HG03159 (cell line): ENCODE data around the gene CHD6.

Experiments used
- ATAC-seq: cut with Tn5 transposase; IDR thresholded peaks from one replicate; pipeline ENCODE4 v1.9.1; 2021; ENCODE audit warnings: mild to moderate bottlenecking, moderate library complexity; ENCODE audit not compliant: unreplicated experiment

CHD6 gene

DNA sequence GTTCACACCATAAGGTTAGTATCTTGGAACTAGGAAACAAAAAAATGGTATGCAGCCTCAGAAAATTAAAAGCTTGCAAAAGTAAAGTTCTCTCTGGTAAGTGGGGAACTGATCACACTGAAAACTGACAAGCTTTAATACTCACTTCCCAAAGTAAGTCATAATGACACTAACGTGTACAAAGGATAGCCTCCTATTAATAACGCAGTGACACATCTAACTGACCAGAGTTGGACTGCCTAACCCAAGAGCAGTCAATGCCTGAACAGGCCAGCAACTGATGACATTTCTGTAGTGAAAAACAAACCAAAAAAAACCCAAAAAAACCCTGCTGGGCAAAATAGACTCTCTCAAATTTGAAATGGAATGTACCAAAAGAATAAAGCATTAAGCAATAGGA is 30.7 kb downstream of the CHD6 start:
- ATAC-seq = no peak

- no peak for ATAC-seq
Measured at GRCh38 chr20:41586772-41587171, 31.4 kb downstream of the CHD6 start.

GRCh38 chr20:41580350-41580749 is 37.8 kb downstream of the CHD6 start:
- no peak for ATAC-seq

DNA sequence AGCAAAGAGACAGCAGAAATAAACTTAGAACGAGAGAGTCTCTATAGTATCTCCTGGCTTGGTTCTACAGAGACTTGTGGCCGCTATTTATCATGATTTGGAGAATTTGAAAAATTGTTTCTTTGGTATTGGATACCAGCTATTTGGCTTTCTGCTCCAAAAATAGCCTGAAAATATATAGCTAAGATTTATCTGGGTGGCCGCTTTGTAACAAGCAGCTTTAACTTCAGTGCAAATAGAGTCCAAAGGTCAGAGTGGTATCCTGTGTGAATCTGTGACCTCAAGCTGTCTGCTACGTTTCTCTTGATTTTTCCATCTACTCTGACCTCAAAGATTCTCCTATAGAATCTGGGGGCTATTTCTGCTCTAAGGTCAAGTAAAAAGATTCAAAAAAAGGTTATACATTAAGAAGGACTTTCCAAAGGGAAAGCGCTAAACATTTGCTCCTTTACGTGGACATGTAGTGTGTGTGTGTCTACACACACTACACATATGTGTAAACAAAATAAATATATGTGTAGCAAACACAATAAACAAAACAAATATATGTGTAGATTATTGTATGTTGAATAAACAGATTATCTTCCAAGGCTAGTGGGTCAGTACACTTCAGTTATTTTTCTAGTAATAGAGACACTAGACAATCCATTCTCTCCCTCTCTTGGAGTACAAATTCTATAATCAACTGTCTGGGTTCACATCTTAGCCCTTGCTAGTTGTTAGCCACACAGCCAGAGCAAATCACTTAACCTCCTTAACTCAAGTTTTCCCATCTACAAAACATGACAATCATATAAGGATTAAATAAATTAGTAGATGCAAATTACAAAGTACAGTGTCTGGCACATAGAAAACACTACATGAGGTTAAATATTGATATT is 40.8 kb downstream of the CHD6 start:
- no peak for ATAC-seq

DNA sequence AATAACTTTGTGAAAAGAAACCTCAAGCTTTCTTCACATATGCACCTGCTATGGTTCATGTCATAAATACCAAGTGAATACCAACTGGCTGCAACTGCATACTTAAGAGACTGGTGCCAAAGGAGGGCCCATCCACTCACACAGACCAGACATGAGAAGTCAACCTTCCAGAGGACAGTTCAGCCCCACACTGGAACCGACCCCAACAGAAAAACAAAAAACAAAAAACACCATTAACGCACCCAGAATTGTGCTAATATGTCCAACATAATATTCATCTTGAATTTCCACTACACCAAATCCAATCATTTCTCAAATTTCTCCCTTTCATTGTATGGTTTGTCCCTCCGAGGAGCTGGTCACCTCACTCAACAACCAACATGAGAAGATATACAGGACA is 42.8 kb downstream of the CHD6 start:
- no peak for ATAC-seq

DNA sequence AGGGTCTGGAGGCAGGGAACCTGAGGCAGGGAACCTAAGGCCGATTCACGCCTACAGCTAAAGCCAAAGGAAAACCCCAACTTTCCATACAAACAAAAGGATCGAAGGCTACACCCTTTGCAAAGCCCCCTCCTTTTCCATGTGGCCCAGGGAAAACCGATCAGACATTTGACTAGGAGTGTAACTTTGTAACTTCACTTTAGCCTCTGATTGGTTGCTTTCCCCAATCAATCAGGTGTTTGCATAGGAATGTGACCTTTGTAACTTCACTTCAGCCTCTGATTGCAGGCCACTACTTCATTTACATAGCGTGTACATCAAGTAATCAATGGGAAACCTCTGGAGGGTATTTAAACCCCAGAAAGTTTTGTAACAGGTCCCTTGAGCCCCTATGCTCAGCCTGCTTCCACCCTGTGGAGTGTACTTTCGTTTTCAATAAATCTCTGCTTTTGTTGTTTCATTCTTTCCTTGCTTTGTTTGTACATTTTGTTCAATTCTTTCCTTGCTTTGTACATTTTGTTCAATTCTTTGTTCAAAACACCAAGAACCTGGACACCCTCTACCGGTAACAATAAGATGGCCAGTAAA is 43.3 kb downstream of the CHD6 start:
- no peak for ATAC-seq

DNA sequence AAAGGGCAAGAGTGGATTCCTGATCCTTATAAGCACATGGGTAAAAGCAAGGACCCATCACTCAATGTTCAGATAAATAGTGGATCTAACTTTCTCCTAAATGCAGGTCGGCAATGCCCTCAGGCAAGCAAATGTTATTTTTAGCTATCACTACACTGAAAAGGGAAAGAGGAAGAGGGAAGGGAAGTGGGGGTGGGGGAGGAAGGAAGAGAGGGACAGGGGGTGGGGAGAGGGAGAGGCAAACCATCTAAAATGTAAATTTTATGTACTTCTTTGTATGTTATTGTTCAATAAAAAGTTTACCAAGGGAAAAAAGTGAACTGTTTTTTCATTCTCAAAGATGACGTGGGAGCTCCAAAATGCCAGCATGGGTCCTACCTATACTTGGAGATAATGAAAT is 44.2 kb downstream of the CHD6 start:
- ATAC-seq = no peak

DNA sequence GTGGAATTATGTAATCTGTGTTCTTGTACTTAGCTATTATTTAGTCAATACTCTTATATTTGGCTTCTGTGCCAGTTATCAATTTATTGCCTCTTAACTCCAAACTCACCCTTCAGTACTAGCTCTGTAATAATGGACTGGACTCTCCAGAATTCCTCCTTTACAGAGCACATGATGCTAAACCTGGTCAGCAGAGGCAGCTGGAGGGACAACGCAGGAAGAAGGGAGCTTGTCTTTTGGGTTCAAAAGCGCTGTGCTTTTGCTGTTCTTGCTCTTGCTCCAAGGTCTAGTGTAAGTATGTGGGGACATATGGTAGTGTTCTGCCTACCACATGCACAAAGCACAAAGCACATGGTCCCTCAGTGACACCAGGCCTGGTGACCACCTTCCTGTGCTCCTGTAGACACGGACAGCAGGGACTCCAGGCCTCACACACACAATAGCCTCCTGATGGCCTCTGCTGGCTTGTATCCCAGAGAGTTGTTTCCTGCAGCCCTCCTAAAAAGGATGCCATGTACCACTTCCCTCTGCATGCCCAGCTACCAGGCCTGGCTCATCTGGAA is 46.1 kb downstream of the CHD6 start:
- no peak for ATAC-seq

DNA sequence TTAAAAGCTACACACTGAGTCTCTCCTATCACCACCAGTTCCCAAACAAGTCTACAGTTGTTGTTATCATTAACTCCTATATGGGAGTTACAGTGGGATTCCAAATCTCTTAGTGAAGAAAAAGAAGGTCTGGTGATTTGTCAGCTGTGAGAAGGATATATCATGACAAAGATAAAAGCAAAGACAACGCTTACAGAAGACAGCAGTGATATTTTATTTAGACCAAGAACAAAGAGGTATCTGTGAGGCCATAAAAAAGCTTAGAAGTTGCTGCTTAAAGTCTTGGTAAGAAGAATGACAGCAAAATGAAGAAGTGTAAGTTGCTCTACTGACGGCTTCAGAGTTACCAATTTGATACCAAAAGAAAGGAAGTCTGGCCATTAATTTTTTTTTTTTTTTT is 47.2 kb downstream of the CHD6 start:
- no peak for ATAC-seq

DNA sequence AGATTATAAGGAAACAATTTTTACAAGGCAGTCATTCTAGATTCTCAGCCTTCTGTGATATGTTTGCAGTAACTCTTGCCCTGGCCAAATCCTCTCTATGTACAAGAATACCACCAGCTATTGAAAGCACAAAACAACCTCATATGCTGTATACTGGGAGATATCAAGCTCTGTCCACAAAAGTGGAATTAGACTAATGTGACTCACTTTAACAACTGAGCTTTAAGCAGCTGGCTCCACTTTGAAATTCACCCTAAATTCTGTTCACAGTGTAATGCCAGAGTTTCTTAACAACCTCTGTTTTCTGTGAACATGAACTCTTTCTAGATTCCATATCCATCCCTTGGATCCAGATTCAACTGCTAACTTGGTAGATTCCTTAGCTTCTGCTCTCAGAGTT is 47.6 kb downstream of the CHD6 start:
- no peak for ATAC-seq

DNA sequence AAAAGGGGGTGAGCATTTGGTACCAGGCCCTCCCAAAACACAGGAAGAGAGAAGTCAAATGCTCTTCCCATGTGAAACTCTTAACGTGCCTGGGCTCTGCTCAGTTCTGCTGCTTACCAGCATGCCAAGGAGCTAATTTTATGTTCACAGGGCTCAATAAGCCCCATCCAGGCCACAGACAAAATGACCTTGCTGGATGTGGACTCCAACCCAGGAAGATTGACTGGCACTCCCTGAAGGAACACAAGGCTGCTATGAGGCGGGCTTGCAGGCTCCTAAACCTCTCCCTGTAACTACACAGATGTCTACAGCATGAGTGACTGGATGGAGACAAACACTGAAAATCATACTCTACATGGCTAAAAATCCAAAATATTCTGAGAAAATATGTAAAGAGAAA is 50.6 kb downstream of the CHD6 start:
- ATAC-seq = no peak

DNA sequence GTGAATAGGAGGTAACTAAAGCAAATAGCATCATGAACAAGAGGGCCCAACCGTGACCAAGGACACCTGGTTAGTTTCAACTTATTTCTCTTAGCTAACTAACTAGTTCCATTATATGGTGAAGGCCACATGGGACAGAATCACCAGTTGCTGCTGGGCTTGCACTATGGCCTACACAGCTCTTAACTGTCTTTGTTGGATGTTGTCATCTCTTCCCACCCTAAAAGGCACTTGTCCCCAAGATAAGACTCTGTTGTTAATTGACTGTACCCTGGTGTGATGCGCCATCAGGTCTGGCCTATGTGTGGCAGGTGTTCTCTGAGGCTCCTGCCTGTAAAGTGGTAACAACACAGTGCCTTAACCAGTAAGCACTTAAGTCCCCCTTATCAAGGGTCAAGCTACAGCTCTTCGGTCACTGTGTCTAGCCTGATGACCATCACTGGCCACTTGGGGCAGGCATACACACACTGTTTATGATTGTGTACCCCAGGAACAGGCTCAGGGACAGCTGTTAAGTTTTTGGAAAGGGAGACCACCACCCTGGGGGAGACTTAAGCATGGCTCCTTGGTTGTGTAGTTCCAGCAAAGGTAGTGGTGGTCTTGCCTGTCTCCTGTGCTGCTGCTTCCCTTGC is 51.2 kb downstream of the CHD6 start:
- ATAC-seq = no peak

GRCh38 chr20:41563087-41563486 is 55.1 kb downstream of the CHD6 start:
- no peak for ATAC-seq

DNA sequence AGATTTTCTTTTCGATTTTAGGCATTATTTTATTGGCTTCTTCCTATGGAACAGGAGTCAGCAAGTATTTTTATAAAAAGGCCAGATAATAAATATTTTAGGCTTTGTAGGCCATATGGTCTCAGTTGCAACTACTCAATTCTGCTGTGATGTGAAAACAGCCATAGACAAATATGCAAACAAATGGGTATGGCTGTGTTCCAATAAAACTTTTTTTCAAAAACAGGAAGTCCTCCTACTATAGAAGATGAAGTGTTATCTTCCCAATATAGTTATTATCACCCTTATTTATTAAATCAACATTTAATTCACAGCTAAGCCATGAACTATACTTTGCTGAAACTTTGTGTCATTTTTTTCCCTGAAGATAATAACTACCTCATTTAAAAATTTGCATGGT is 57.2 kb downstream of the CHD6 start:
- ATAC-seq = no peak

DNA sequence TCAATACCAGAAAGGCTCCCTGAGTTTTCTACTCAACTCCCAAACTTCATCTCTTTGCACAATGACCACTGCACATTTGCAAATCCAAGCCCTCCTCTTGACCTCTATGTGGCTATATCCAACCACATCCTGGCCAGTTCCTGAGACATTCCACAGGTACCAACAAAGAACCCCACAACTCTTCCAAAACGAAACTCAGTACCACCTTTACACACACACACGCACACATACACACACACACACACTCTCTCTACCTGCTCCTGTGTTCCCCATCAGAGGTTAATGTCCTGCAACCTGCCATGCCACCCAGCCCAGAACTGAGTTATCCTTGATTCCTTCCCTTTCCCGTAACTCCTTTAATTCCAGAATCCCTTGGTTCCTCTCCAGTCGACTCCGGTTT is 58.5 kb downstream of the CHD6 start:
- ATAC-seq = no peak

GRCh38 chr20:41553142-41553879 is 64.9 kb downstream of the CHD6 start:
- no peak for ATAC-seq

- no peak for ATAC-seq
Measured at GRCh38 chr20:41552295-41553068, 65.7 kb downstream of the CHD6 start.

- no peak for ATAC-seq
Measured at GRCh38 chr20:41551011-41551705, 67.0 kb downstream of the CHD6 start.

GRCh38 chr20:41547221-41547620 is 71.0 kb downstream of the CHD6 start:
- no peak for ATAC-seq

DNA sequence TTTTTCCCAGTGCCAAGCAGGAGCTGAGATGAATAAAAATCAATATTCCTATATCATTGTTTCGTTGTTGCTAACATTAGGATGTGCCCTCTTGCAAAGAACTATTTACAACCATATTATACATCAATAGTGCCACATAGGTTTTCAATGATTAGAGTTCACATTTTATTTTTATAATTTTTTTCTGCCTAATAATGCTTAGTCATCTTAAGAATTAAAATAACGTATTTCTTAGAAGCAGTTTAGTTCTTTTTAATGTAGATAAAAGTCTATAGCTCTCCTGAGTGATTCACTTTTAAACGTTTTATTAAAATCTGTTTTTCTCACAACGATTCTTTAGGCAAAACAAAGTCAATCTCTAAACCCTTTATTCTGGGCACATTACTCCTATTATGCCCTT is 71.6 kb downstream of the CHD6 start:
- ATAC-seq = no peak
